HG03108 (cell line): Measurements from ENCODE around the gene FILIP1.

ENCODE experiments used
- ATAC-seq: cut with Tn5 transposase; IDR thresholded peaks from one replicate; pipeline ENCODE4 v1.9.1; 2021; ENCODE audit warnings: moderate library complexity; ENCODE audit not compliant: unreplicated experiment

Gene FILIP1, protein sequence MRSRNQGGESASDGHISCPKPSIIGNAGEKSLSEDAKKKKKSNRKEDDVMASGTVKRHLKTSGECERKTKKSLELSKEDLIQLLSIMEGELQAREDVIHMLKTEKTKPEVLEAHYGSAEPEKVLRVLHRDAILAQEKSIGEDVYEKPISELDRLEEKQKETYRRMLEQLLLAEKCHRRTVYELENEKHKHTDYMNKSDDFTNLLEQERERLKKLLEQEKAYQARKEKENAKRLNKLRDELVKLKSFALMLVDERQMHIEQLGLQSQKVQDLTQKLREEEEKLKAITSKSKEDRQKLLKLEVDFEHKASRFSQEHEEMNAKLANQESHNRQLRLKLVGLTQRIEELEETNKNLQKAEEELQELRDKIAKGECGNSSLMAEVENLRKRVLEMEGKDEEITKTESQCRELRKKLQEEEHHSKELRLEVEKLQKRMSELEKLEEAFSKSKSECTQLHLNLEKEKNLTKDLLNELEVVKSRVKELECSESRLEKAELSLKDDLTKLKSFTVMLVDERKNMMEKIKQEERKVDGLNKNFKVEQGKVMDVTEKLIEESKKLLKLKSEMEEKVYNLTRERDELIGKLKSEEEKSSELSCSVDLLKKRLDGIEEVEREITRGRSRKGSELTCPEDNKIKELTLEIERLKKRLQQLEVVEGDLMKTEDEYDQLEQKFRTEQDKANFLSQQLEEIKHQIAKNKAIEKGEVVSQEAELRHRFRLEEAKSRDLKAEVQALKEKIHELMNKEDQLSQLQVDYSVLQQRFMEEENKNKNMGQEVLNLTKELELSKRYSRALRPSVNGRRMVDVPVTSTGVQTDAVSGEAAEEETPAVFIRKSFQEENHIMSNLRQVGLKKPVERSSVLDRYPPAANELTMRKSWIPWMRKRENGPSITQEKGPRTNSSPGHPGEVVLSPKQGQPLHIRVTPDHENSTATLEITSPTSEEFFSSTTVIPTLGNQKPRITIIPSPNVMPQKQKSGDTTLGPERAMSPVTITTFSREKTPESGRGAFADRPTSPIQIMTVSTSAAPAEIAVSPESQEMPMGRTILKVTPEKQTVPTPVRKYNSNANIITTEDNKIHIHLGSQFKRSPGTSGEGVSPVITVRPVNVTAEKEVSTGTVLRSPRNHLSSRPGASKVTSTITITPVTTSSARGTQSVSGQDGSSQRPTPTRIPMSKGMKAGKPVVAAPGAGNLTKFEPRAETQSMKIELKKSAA (N-terminal part only)

DNA sequence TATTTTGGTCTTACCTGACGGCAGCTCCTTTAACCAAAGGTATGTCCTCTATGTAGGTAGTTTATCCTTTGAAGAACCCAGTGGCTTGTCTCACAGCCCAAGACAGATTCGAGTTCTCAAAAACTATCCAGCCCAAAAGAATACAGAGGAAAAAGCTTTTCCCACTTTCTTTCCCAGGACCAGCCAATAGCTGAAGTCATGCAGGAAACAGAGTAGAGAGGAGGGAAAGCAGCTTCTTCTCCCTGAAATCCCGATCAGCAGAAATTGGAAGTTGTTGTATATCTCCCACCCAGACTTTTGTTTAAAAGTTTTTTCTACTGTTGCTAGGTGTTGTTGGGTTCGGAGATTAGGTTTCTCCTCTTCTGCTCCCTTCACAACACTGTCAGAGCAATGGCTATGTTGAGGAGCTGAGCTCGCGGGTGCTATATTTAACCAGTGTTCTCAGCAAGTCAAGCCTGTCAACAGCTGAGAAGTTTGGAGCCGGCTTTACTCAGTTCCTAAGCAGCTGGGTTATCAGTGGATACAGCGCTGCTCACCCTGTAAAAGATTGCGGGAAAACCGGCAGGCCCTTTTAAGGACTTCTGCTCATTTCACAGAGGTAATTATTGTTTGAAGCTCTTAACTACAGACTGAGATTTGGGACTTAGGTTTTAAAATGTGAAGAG lies at the start of gene FILIP1:
TSS of gene FILIP1 (minus strand) at position 401 of the 665 bp plus-strand sequence. CDS start 78,828 bp downstream, outside the sequence.
- ATAC-seq, result no peak

DNA sequence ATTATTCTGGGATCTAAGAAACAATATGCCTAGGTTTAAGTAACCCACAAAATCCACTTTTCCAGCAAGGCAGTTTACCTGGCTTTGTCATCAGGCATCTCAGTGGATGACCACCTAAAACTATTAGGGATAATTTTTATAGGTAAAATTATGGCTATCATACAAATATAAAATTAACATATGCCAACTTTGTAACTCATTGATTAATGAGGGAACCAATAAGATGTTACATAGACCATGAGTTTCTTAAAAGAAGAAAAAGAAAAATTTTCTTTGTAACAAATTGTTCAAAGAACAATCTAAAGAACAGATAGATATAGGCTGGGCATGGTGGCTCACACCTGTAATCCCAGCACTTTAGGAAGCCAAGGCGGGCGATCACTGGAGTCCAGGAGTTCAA lies 49.7 kb upstream of the FILIP1 start:
- no peak for ATAC-seq

DNA sequence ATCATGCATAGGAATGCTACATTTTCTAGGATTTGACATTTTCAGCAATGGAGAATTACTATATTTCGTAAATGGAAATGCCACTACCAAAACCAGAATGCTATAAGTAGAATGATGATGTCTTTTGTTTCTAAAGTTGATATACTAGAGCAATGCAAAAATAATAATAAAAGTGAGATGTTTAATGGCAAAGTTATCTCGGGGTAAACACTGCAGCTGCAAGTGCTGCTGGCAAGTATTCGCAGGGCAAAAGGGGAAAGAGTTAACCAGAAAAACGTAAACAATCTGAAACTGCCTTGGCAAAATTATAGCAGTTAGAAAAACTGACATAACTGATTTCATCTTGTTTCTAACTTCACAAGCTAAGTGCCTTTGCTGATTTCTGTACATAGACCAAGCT lies 45.5 kb upstream of the FILIP1 start:
- no peak for ATAC-seq

DNA sequence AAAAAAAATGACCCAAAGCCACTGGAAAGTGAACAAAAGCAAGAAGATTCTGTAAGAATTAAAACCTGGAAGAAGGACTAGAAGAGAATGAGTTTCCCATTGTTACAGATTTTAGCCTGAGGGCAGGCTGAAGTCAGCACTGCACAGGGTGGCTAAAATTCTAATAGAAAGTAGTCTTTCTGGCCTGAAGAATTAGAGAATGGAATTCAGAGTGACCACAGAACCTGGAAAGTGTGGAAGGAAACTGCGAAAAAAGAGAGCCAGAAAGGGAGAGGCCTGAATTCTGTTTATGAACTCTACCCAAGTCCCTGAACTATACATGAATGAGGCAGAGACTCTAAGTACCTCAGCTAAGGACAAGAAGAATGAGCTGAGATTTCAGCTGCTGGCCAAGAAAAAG lies 38.9 kb upstream of the FILIP1 start:
- ATAC-seq, result no peak

DNA sequence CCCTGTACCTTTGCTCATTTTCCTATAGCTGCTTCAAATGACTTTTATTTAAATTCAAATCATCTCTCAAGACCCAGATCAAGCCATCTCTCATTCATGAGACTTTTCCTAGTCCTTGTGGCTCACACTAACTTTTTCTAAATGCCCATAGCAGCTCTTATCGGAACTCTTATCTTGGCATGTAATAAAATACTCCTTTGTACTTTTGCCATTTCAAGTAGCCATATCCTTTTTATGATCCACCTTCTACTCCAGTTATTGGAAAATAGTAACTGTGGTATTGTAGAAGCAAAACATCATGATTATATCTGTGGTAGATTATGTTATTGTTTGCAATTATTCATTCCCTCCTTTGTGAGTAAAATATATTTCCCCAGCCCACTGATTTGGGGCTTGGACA lies 37.6 kb upstream of the FILIP1 start:
- no peak for ATAC-seq

DNA sequence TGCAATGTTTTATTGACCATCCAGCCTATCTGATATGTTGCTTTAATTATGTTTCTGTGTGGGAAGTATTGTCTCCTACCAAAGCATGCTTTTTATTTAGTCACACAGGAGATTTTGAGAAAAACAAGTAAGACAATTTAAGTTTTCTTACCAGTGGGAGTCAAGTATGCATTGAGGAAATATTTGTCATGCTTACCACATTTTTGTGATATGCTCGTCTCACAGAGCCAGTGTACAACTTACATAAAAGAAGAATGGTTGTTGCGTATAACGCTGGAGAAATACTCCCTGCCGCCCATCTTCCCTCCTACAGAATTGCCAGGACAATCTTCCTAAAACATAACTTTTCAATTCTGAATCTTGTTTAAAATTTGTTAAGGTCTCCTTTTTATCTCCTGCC lies 37.1 kb upstream of the FILIP1 start:
- ATAC-seq, result no peak

DNA sequence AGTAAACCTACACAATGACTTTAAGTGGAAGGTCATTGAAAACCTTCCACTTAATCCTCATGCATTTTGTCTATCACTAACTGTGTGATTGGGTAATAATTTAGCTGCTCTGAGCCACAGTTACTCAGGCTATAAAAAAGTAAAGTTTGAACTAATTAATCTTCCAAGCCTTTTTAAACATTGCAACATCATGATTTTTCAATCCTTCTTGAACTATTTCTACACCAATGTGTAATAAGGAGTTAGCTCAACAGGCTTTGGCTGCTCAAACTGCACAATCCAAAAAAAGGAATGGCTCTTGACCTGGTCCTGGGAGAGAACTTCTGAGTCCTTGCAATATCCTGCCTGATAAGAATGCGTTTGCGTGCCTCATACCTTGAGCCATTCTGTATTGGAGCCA lies 34.8 kb upstream of the FILIP1 start:
- ATAC-seq, result no peak

DNA sequence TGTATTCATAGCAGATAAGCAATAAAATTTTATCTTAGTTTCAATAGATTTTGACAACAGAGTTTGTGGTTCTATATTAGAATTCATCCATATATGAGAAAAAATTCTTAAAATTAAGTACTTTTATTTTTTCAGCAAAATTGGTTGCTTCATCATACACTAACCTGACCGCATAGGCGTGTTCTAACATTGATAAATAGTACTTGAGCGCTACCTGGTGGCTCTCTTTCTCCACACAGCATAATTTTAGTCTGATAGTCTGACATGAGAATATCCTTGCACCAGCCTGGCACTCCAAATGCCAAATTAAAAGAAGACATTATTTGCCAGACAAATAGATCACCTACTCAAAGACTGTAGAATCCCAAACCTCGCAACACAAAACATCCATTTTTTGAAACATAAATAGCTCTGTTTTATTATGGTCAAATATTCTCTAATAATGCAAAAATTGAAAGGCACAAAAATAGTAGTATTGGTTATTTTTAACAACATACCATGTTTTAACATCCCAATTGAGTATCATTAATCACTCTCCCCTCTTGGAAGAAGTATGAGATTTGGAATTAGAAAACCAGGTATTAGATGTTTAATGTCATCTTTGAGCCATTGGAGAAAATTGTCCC lies 33.0 kb upstream of the FILIP1 start:
- peak; percentile 67 for ATAC-seq

DNA sequence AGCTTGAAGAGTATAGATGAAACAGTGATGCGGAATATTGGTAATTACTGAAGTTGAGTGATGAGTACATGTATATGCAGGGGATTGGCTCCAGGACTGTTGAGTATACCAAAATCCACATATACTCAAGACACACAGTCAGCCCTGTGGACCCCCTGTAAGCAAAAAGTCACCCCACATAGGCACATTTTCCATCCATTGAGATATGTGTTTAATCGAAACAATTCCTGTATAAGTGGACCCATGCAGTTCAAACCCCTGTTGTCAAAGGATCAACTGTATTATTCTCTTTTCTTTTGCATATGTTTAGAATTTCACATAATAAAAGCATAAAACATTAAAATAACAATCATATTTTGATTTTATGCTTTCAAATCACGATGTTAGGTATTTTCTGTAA lies 32.1 kb upstream of the FILIP1 start:
- no peak for ATAC-seq

DNA sequence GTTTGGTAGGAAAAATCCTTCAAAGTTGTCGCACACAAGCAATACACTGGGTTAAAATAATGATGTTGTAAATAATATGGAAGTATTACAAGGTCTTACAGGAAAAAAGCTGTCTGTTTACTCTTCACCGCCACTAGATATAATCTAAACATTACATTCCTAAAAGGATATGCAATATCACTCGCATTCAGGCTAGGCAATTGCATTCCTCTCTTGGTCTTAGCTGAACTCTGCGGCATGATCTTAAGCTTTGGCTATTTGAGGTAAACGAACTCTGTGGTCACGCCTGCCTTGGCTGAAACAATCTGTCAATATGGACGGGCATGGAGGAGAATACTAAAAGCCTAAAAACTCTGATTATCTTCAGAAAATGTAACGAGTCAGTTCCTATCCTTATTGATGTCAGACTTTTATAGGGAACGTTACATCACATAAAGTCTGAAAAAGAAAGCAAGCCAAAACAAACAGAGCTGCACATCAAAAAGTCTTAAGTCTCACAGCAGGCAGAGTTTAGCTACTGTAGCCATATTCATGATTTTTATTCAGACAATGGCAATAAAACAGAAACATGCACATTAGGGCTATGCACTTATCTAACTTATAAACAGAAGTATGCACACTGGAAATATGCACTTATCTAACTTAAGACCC lies 30.8 kb upstream of the FILIP1 start:
- no peak for ATAC-seq

DNA sequence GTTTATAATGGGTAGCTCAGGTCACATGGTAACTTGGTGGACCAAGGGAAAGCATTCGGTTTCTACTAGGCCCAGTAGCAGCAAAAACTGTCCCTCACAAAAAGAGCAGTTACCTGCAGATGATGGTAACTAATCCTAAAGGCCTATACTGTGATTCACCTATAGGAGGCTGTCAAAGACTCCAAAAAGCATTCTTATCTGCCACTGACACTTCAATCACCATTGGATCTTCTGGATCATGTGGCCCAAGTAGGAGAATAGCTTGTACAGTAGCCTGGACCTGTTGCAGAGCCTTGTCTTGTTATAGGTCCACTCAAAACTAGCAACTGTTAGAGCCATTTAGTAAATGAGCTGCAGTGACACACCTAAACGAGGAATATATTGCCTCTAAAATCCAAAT lies 23.2 kb upstream of the FILIP1 start:
- no peak for ATAC-seq

DNA sequence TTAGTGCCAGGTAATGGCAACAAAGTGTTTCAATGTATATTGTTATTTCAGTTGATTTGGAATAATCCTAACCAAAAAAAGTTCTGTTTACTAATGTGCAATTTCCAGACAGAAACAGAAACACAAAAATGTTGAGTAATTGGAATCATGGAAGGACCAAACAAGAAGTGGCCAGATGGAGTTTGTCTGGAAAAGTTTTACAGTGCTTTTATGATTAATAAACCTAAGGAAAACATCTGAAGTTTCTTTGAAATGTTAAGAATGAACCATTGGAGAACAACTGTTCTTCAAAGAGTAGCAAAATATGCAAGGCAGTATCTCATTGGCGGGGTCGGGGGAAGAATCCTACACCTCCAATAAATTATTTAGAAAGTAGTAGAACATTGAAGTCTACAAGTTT lies 19.0 kb upstream of the FILIP1 start:
- ATAC-seq, result no peak

DNA sequence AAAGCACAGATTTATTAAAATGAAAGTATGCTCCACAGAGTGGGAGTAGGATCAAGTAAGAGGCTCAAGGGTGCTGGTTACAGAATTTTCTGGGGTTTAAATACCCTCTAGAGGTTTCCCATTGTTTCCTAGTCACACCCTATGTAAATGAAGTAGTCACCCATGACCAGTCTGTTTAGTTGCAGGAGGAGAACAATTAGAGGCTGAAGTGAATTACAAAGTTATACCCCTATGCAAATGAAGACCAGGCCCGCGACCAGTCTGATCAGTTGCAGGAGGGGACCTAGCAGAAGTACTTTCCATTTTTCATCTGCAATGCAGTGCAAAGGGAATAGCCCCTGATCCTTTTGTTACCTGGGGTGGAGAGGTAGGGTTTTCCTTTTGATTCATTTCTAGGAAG lies 11.8 kb upstream of the FILIP1 start:
- ATAC-seq, result no peak

DNA sequence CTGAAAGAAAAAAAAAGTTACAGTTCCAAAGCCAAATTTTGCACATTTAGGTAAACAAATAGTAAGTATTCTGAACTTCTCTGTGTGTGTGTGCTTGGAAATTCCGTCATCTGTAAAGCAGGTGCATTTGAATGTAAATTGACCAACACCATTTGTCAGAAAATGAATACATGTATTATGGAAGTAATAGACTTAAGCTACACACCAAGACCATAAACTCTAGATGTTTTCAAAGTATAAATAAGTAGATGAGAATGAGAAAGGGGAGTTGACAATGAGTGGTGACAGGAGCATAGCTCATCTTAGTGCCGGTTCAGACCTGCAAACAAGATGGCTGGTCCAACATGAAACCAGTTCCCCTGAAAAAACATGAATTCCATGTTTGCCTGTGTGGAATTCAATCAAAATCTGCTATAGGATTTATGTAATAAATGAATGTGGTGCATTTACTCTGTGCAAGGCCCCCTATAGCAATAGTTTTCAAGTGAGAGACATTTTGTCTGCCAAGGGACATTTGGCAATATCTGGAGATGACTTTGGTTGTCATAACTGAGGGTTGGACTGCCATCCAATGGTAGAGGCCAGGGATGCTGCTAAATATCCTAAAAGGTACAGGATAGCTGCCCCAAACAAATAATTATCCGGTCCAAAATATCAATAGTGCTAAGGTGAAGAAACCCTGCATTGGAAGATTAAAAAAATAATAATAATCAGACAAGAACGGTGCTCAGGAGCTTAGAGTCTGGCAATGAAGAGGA lies 11.0 kb upstream of the FILIP1 start:
- ATAC-seq, result no peak

DNA sequence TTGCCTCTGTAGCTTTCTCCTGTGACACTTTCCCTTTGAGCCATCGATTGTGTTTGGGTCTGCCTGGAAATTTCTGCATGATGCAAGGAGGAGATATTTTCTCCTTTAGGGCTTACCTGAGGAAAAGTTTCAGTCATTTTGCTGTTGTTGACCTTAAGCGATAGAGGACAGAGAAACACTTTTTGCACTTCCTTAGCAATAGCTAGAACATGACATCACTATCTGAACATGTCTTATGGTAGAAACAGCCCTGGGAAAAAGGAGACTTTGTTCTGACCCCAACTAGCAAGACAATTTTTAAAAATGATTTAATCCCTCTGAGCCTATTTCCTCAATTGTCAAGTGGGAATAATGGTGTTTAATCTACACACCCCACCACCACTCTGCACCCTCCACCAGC lies 9.7 kb upstream of the FILIP1 start:
- ATAC-seq, result no peak

DNA sequence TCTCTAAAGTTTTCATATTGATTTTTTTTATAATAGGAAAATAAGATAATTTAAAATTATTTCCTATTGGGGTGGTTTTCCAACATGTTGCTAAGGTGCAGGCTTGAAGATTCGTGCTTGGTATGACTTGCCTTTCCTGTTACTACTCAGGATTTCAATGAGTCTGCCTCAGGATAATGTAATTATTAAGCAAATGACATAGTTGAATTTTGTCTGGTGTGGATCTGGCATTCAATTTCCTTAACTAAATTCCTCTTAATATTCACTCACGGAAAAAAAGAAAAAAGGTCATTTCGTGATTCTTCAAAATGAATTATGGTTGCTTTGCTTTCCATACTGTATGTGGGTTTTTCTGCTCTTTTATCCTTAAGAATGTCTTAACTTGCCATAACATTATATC lies 9.3 kb upstream of the FILIP1 start:
- ATAC-seq, result no peak

DNA sequence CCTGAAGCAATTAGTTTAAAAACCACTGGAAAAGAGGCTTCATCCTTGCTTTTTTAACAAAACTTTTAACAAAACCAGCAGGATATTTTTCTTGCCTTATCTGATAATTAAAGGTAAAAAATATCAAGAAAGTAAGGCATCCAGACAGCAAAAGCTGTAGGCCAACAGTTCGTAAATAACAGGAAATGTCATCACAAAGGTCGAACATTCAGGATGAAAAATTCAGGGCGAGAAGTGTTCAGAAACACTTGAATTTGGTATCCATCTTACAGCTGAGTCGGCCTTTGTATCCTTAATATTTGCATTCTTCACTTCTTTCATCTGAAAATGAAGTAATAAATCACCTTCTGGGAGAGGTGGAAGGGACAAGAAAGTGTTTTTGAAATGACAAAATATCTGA lies 8.2 kb upstream of the FILIP1 start:
- ATAC-seq, result no peak

DNA sequence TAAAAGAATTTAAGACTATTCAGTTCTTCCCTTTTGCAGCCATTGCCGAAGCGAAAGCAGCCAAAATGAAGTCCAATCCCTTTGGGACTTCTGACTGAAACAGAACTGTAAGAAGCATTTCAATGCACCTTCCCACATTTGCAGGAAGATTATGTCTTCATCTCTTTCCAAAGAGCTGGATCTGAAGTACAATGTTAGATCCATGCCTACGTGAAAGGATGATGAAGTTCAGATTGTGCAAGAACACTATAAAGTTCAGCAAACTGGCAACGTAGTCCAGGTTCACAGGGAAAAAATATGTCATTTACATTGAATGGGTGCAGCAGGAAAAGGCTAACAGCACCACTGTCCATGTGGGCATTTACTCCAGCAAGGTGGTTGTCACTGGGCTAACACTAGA lies 6.0 kb upstream of the FILIP1 start:
- no peak for ATAC-seq

DNA sequence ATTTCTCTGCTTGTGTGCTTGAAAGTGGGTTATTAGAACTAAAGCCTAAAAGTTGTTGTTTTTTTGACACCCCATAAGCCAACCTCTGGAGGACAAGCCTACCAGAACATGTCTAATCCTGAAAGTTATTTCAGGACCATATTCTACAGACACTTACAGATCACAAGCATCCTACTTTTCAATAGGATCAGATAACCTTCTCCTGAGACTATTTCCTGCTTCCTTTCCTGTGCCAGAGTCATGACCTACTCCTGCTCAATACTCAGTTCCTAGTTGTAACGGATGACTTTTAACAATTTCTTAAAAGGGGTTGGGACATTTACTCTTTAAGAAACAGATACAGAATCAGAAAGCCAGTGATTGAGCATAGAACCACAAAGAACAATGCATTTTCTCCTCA lies 5.3 kb upstream of the FILIP1 start:
- ATAC-seq, result no peak
